ENCODE data around the gene TMEM109. TPM values are rescaled to one million over a fixed set of nuclear protein-coding genes. Genes with fewer than 3 reads are reported as not detected.
A peak's percentile ranks its signal among the peaks of the same experiment; 100 is the strongest.

The TMEM109 gene
- total and polyA plus RNA-seq, 2 of the 8 experiments (the other 6 are each of a cell fraction or from before 2014, with no cell fraction given) = 27.3 to 30.3 TPM

DNA sequence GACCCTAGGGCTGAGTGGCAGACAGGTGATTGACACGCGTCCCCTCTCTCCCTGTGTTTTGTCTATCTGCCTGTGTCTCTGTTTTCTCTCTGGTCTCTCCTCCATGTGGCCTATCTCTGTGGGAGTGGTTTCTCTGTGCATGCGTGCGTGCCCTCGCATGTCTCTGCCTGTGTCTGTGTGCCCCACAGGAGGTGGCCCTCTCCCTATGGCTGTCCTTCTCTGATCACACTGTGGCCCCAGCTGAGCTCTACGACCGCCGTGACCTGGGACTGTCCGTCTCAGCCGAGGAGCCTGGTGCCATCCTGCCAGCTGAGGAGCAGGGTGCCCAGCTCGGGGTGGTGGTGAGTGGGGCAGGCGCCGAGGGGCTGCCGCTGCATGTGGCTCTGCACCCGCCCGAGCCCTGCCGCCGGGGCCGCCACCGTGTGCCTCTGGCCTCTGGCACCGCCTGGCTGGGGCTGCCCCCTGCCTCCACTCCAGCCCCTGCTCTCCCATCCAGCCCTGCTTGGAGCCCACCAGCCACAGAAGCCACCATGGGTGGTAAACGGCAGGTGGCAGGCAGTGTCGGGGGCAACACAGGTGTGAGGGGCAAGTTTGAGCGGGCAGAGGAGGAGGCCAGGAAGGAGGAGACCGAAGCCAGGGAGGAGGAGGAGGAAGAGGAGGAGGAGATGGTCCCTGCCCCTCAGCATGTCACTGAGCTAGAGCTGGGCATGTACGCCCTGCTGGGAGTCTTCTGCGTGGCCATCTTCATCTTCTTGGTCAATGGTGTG lies 21.9 kb downstream of the TMEM109 start:
- Histone ChIP-seq H2BK12ac (ENCODE audit: low read depth, low read length) (no peak overlapping the region), H3K4me3 (ENCODE audit: extremely low read depth in 1 of 4, insufficient read depth in 2 of 4, low read depth in 3 of 4, low read length in 4 of 4) (no peak overlapping the region), H3K79me1 (ENCODE audit: low read depth, low read length) (no peaks in the 10 kb centered on the region), H4K8ac (ENCODE audit: extremely low read depth, insufficient read depth, low read length) (no peak overlapping the region), H3K27ac (ENCODE audit: low read depth, low read length) (no peak overlapping the region), H2AK5ac (ENCODE audit: low read depth, low read length) (no peak overlapping the region), H3K56ac (replicated peaks; ENCODE audit: insufficient read length, low read depth, low read length) (no peak overlapping the region), H3K23me2 (ENCODE audit: low read depth, low read length) (no peaks in the 10 kb centered on the region), H3K14ac (ENCODE audit: insufficient read length) (no peak overlapping the region), H4K20me1 (replicated peaks in 1 of 2; ENCODE audit: control insufficient read depth in 1 of 2, insufficient read depth in 2 of 2, low read length in 2 of 2) (peaks cover 3 to 8% of the 10 kb centered on the region in 2 experiments), H2BK15ac (ENCODE audit: low read length) (no peak overlapping the region), H2AFZ (ENCODE audit: low read length) (no peak overlapping the region), H3K18ac (ENCODE audit: extremely low read depth, low read length) (no peak overlapping the region), H2BK120ac (replicated peaks; ENCODE audit: low read depth, low read length) (no peak overlapping the region), H3K4me2 (ENCODE audit: insufficient read depth in 1 of 2, low read depth in 2 of 2, low read length in 2 of 2) (no peak overlapping the region), H4K91ac (replicated peaks; ENCODE audit: insufficient read length, low read length) (peak overlapping the region; percentile 5), H3K23ac (ENCODE audit: insufficient read length) (no peak overlapping the region), H3K4ac (replicated peaks; ENCODE audit: insufficient read length, low read depth, low read length) (no peak overlapping the region), H2BK20ac (ENCODE audit: low read length) (no peak overlapping the region), H2BK5ac (ENCODE audit: low read depth, low read length) (0 out of 2 replicates have a peak overlapping the region, but pooled peaks have one; percentile 5), H3K27me3 (replicated peaks in 1 of 4; ENCODE audit: control insufficient read depth in 3 of 4, extremely low read depth in 1 of 4, insufficient read depth in 3 of 4, low read length in 3 of 4) (no peaks in the 10 kb centered on the region), H3K9ac (replicated peaks in 1 of 4; ENCODE audit: extremely low read depth in 1 of 4, low read depth in 3 of 4, low read length in 3 of 4) (no peak overlapping the region), H3K36me3 (ENCODE audit: control insufficient read depth in 2 of 4, insufficient read depth in 4 of 4, low read length in 3 of 4) (peaks cover 0 to 33% (median 13%) of the 10 kb centered on the region in 4 experiments; a peak in 4 of 8 replicates), H3K4me1 (replicated peaks in 1 of 4; ENCODE audit: control insufficient read depth in 3 of 4, insufficient read depth in 4 of 4, low read length in 3 of 4) (peaks cover 0 to 3% (median 1%) of the 10 kb centered on the region in 4 experiments; a peak in 4 of 7 replicates), H3K79me2 (ENCODE audit: control insufficient read depth in 1 of 2, insufficient read depth in 2 of 2, low read length in 2 of 2) (no peaks in the 10 kb centered on the region), H3K9me3 (ENCODE audit: insufficient read depth in 2 of 2, low read depth in 1 of 2, low read length in 1 of 2) (no peaks in the 10 kb centered on the region), H4K5ac (ENCODE audit: insufficient read length, low read depth, low read length) (no peak overlapping the region)
- ChIA-PET CTCF (ENCODE audit: partially characterized antibody) (interaction anchor here (1.0 to 3.4 kb wide), 7 partner anchors 9 to 60 kb away, joined by 3 to 20 read pairs (median 3); no protein-coding TSS in a partner anchor), POLR2A (ENCODE audit: partially characterized antibody) (interaction anchor here (0.9 to 2.1 kb wide), 6 partner anchors 9 to 31 kb away, joined by 3 to 7 read pairs (median 4); partner anchors contain the start of gene TMEM132A)
- WGBS, 2 experiments (ENCODE audit: extremely low coverage in 1 of 2, insufficient coverage in 1 of 2, insufficient read length in 1 of 2, insufficient replicate concordance in 2 of 2, low coverage in 1 of 2, low lambda C conversion rate in 2 of 2, missing lambda C conversion rate in 1 of 2) = 89% methylated on average over 12 of the region's 27 CpGs; no CpG with 5 or more reads in 1 of the 2 experiments
- FAIRE-seq = no peak
- no peak for DNase-seq (ENCODE audit: low read depth in 1 of 2, low spot score in 2 of 2)
- TF ChIP-seq, protein P1, sequence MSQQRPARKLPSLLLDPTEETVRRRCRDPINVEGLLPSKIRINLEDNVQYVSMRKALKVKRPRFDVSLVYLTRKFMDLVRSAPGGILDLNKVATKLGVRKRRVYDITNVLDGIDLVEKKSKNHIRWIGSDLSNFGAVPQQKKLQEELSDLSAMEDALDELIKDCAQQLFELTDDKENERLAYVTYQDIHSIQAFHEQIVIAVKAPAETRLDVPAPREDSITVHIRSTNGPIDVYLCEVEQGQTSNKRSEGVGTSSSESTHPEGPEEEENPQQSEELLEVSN (IDR thresholded peaks at IDR 0.05) = no peak
- peak; percentile 72; the same call in 1 of the 2 replicates for TF ChIP-seq POLR2AphosphoS5 (IDR thresholded peaks at IDR 0.05; ENCODE audit: low read depth, low read length)
